ENCODE data around the gene RPL19. TPM values are rescaled to one million over a fixed set of nuclear protein-coding genes. Genes with fewer than 3 reads are reported as not detected.

RPL19 gene
- total and polyA plus RNA-seq, 2 donors (not counting 3 experiments of a cell fraction or from before 2014, with no cell fraction given), result 1,802 to 1,958 TPM

- Histone ChIP-seq H3K27me3 (ENCODE audit: control insufficient read depth in 2 of 2, insufficient read depth in 2 of 2, low read length in 2 of 2) (peaks cover 39 to 44% of the 10 kb centered on the region in 2 experiments), H3K4me2 (ENCODE audit: insufficient read depth, low read length) (no peak overlapping the region), H3K9me3 (replicated peaks; ENCODE audit: control insufficient read depth, insufficient read depth, low read length) (no peaks in the 10 kb centered on the region), H2AFZ (ENCODE audit: low read depth, low read length) (no peak overlapping the region), H3K27ac (ENCODE audit: insufficient read depth, low read depth, low read length) (no peak overlapping the region), H3K9ac (replicated peaks; ENCODE audit: extremely low read depth, insufficient read depth, low read length) (no peak overlapping the region), H3K4me1 (ENCODE audit: control insufficient read depth, extremely low read depth, insufficient read depth, low read length) (peaks cover 9% of the 10 kb centered on the region), H3K36me3 (ENCODE audit: control insufficient read depth in 2 of 2, extremely low read depth in 1 of 2, insufficient read depth in 2 of 2, low read length in 2 of 2) (no peaks in the 10 kb centered on the region), H3K9me1 (replicated peaks; ENCODE audit: control insufficient read depth, extremely low read depth, insufficient read depth, low read length) (no peaks in the 10 kb centered on the region), H3K79me2 (ENCODE audit: control insufficient read depth, insufficient read depth, low read length) (no peaks in the 10 kb centered on the region), H3K4me3 (replicated peaks in 1 of 3; ENCODE audit: insufficient read depth in 1 of 3, low read depth in 1 of 3, low read length in 3 of 3) (no peak overlapping the region), H4K20me1 (replicated peaks; ENCODE audit: control insufficient read depth, extremely low read depth, insufficient read depth, low read length) (no peaks in the 10 kb centered on the region)
- no peak for FAIRE-seq
- POLR2A ChIA-PET, result no interaction called here
- intact Hi-C loops (cut with micrococcal nuclease), result no loop called here
- CTCF ChIA-PET, result interaction anchor here (3.8 kb wide), 1 partner anchor 10 kb away, joined by 15 read pairs; no protein-coding TSS in a partner anchor
- DNase-seq (ENCODE audit: low read depth, low spot score), result no peak
- BruUV-seq (replicated peaks), result no TSS peak
- no peak for TF ChIP-seq GATA2 (IDR thresholded peaks at IDR 0.05; ENCODE audit: insufficient read depth, insufficient read length, low read depth, low read length)
- TF ChIP-seq EZH2 (IDR thresholded peaks at IDR 0.05; ENCODE audit: borderline replicate concordance, low read depth, low read length, severe bottlenecking), result no peak
- no peak for TF ChIP-seq POLR2AphosphoS5 (IDR thresholded peaks at IDR 0.05; ENCODE audit: insufficient read depth, low read depth, low read length)
- no peak for TF ChIP-seq JUN (IDR thresholded peaks at IDR 0.05; ENCODE audit: borderline replicate concordance, insufficient read depth, insufficient read length, low read depth)
- TF ChIP-seq MYC (IDR thresholded peaks at IDR 0.05; ENCODE audit: low read depth, low read length), result no peak
- dilution Hi-C loops (cut with MboI; ENCODE audit: extremely low pct_ligation_motif_present, low sequenced_read_pairs), result no loop called here
These were observed 22.1 kb downstream of the RPL19 start for GRCh38 chr17:39222151-39222550.

GRCh38 chr17:39222866-39223834, 23.1 kb downstream of the RPL19 start:
- Histone ChIP-seq H3K36me3 (ENCODE audit: control insufficient read depth in 2 of 2, extremely low read depth in 1 of 2, insufficient read depth in 2 of 2, low read length in 2 of 2) (no peaks in the 10 kb centered on the region), H3K9me3 (replicated peaks; ENCODE audit: control insufficient read depth, insufficient read depth, low read length) (no peaks in the 10 kb centered on the region), H3K4me2 (ENCODE audit: insufficient read depth, low read length) (no peak overlapping the region), H3K9ac (replicated peaks; ENCODE audit: extremely low read depth, insufficient read depth, low read length) (no peak overlapping the region), H3K4me1 (ENCODE audit: control insufficient read depth, extremely low read depth, insufficient read depth, low read length) (peaks cover 9% of the 10 kb centered on the region), H3K4me3 (replicated peaks in 1 of 3; ENCODE audit: insufficient read depth in 1 of 3, low read depth in 1 of 3, low read length in 3 of 3) (no peak overlapping the region), H2AFZ (ENCODE audit: low read depth, low read length) (no peak overlapping the region), H3K27ac (ENCODE audit: insufficient read depth, low read depth, low read length) (no peak overlapping the region), H3K79me2 (ENCODE audit: control insufficient read depth, insufficient read depth, low read length) (no peaks in the 10 kb centered on the region), H4K20me1 (replicated peaks; ENCODE audit: control insufficient read depth, extremely low read depth, insufficient read depth, low read length) (no peaks in the 10 kb centered on the region), H3K27me3 (ENCODE audit: control insufficient read depth in 2 of 2, insufficient read depth in 2 of 2, low read length in 2 of 2) (peaks cover 33 to 39% of the 10 kb centered on the region in 2 experiments), H3K9me1 (replicated peaks; ENCODE audit: control insufficient read depth, extremely low read depth, insufficient read depth, low read length) (no peaks in the 10 kb centered on the region)
- intact Hi-C loops (cut with micrococcal nuclease) (no loop called here), dilution Hi-C loops (cut with MboI; ENCODE audit: extremely low pct_ligation_motif_present, low sequenced_read_pairs) (no loop called here)
- DNase-seq (ENCODE audit: low read depth, low spot score), result no peak
- ChIA-PET POLR2A (no interaction called here), CTCF (interaction anchor here (0.8 to 3.8 kb wide), 6 partner anchors 9 to 59 kb away, joined by 4 to 15 read pairs (median 6); no protein-coding TSS in a partner anchor)
- TF ChIP-seq CTCF (IDR thresholded peaks at IDR 0.05; ENCODE audit: extremely low read depth in 1 of 2, insufficient read depth in 1 of 2, low read depth in 1 of 2, low read length in 2 of 2) (no peak), EZH2 (IDR thresholded peaks at IDR 0.05; ENCODE audit: borderline replicate concordance, low read depth, low read length, severe bottlenecking) (no peak), POLR2A (IDR thresholded peaks at IDR 0.05; ENCODE audit: low read depth, low read length) (no peak), MAX (IDR thresholded peaks at IDR 0.05; ENCODE audit: insufficient read depth, insufficient read length) (no peak), FOS (IDR thresholded peaks at IDR 0.05; ENCODE audit: borderline replicate concordance, insufficient read depth, low read length) (no peak), JUN (IDR thresholded peaks at IDR 0.05; ENCODE audit: borderline replicate concordance, insufficient read depth, insufficient read length, low read depth) (no peak), GATA2 (IDR thresholded peaks at IDR 0.05; ENCODE audit: insufficient read depth, insufficient read length, low read depth, low read length) (no peak), MYC (IDR thresholded peaks at IDR 0.05; ENCODE audit: low read depth, low read length) (no peak), POLR2AphosphoS5 (IDR thresholded peaks at IDR 0.05; ENCODE audit: insufficient read depth, low read depth, low read length) (no peak)
- no TSS peak for BruUV-seq (replicated peaks)
- FAIRE-seq, result no peak
